SK-N-MC (cell line): Measurements from ENCODE around the gene ADAMTS5.

Source experiments
- EZH2 ChIP-seq: fragments of 200-600 bp; sonication (generic); IDR thresholded peaks from one replicate; pipeline ENCODE4 v1.6.1; 2017; ENCODE audit warnings: antibody characterized with exemption
- POLR2AphosphoS5 ChIP-seq: IDR thresholded peaks from 2 replicates; pipeline ENCODE4 v1.6.1; 2012; ENCODE audit warnings: mild to moderate bottlenecking, low read depth, low read length, borderline replicate concordance

DNA sequence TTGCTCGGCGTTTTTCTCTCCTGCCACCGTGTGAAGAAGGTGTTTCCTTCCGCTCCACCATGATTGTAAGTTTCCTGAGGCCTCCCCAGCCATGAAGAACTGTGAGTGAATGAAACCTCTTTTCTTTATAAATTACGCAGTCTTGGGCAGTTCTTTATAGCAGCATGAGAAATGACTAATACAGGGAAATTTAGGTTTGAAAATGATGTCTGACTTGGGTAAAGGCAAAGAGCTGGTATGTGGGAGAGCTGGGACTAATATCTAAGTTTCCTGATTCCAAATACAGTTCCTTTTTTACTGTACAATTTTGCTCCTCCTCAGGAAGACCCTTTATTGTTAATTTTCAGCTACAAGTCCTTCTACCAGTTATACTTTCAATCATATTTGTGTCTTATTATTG lies 16.7 kb upstream of the ADAMTS5 start:
- no peak for TF ChIP-seq EZH2
- TF ChIP-seq POLR2AphosphoS5 = no peak
